Skin of body (tissue), 3 donors: ENCODE results near the gene NLRP7. TPM values are rescaled to one million over a fixed set of nuclear protein-coding genes. Genes with fewer than 3 reads are reported as not detected.

Experiments
- DNase-seq: peaks from one replicate; lab custom pipeline; 2025; lab: John Stamatoyannopoulos, UW
- small RNA-seq: library from RNA; depleted of rRNA; stranded (forward); fragments of <200 nt; gene quantifications from one replicate; pipeline ENCODE3, GENCODE V24; 2014; ENCODE audit warnings: low replicate concordance
- total RNA-seq: library from RNA; depleted of rRNA; stranded (reverse); fragments of >200 nt; gene quantifications from one replicate; pipeline ENCODE4 v1.2.3, GENCODE V29; 2014

NLRP7 gene
- total RNA-seq, 1 donor from 2014 or later: not detected

- DNase-seq: no peak
Observed at GRCh38 chr19:54873990-54874389, 73.3 kb downstream of the NLRP7 start, which contains the start of gene FCAR. Gene FCAR (plus strand): TSS chr19:54874235. CDS start chr19:54874290, 55 bp downstream.

Small RNAs within 50 kb of the gene (small RNA-seq; reads per million reads assigned to genes)
- not detected for gene AC011476.8

Other genes starting within 250 kb of the NLRP7 start
- not detected for gene KIR3DL3, start 223.1 kb downstream of the NLRP7 start, total RNA-seq
- gene KIR2DL3, start 209.0 kb downstream of the NLRP7 start, total RNA-seq: not detected
- not detected for gene KIR2DL1, start 177.7 kb downstream of the NLRP7 start, total RNA-seq
- gene KIR2DL4, start 143.9 kb downstream of the NLRP7 start, total RNA-seq: not detected
- gene KIR3DL1, start 131.1 kb downstream of the NLRP7 start, total RNA-seq: not detected
- gene KIR2DS4, start 114.9 kb downstream of the NLRP7 start, total RNA-seq: not detected
- not detected for gene KIR3DL2, start 97.1 kb downstream of the NLRP7 start, total RNA-seq
- gene FCAR, start 73.3 kb downstream of the NLRP7 start, total RNA-seq: 8.4 TPM
- 0.30 TPM for gene NCR1, start 41.4 kb downstream of the NLRP7 start, total RNA-seq
- gene NLRP2, start 18.8 kb upstream of the NLRP7 start, total RNA-seq: 6.5 TPM
- gene GP6, start 90.7 kb upstream of the NLRP7 start, total RNA-seq: 0.20 TPM
- 31.6 TPM for gene RDH13, start 115.6 kb upstream of the NLRP7 start, total RNA-seq
- 47.6 TPM for gene EPS8L1, start 128.3 kb upstream of the NLRP7 start, total RNA-seq
- gene PPP1R12C, start 170.1 kb upstream of the NLRP7 start, total RNA-seq: 34.0 TPM
- 65.7 TPM for gene TNNT1, start 201.7 kb upstream of the NLRP7 start, total RNA-seq
- 0.89 TPM for gene TNNI3, start 210.2 kb upstream of the NLRP7 start, total RNA-seq
- gene DNAAF3, start 219.1 kb upstream of the NLRP7 start, total RNA-seq: not detected
- gene SYT5, start 232.8 kb upstream of the NLRP7 start, total RNA-seq: 1.6 TPM